PC-9 (cell line): ENCODE results near the gene NUDT15. TPM values are rescaled to one million over a fixed set of nuclear protein-coding genes. Genes with fewer than 3 reads are reported as not detected.
"Not testable (repeated sequence)": the region's sequence is repeated elsewhere in the genome, so short reads cannot be mapped to it uniquely, and the experiment has no call there.

Source experiments
- BruUV-seq: library from RNA; stranded (reverse); fragments of 400-500 nt; replicated peaks from 2 replicates; lab custom pipeline; 2021; lab: Mats Ljungman, UMichigan
- CTCF ChIA-PET: fragments of 300-600 bp; sonication (Branson Sonifier 250); formaldehyde crosslinking; loops from one replicate; lab custom pipeline; 2022; ENCODE audit warnings: antibody characterized with exemption; lab: Charles Lee
- POLR2A ChIA-PET: fragments of 300-600 bp; sonication (Branson Sonifier 250); formaldehyde crosslinking; loops from one replicate; lab custom pipeline; 2022; ENCODE audit warnings: antibody characterized with exemption; ENCODE audit not compliant: unreplicated experiment; lab: Charles Lee
- DNase-seq, 2 experiments: peaks; one replicate each; pipeline versions ENCODE4 v3.0.0 to v3.0.0-alpha.2; 2015 to 2022; ENCODE audit warnings: mixed read lengths in 1 of 2
- H2AFZ ChIP-seq: fragments of 200-600 bp; sonication (generic); 2 replicates; pipeline ENCODE4 v1.8.1; 2017; ENCODE audit warnings: antibody characterized with exemption
- H3F3A ChIP-seq: fragments of 200-600 bp; sonication (generic); 2 replicates; pipeline ENCODE4 v1.8.1; 2017; ENCODE audit warnings: antibody characterized with exemption, mild to moderate bottlenecking, low read depth; ENCODE audit not compliant: insufficient read depth
- H3K27ac ChIP-seq: fragments of 200-600 bp; sonication (generic); 2 replicates; pipeline ENCODE4 v1.6.1; 2016; ENCODE audit warnings: mixed run types
- H3K27me3 ChIP-seq: fragments of 200-600 bp; sonication (generic); 2 replicates; pipeline ENCODE4 v1.6.1; 2016; ENCODE audit warnings: low read depth, mixed run types; ENCODE audit not compliant: insufficient read depth
- H3K36me3 ChIP-seq: fragments of 200-600 bp; sonication (generic); 2 replicates; pipeline ENCODE4 v1.6.1; 2016; ENCODE audit warnings: low read depth, mixed run types
- H3K4me1 ChIP-seq: fragments of 200-600 bp; sonication (generic); replicated peaks from 2 replicates; pipeline ENCODE4 v1.6.1; 2016; ENCODE audit warnings: mixed run types; ENCODE audit not compliant: insufficient read depth
- H3K4me2 ChIP-seq: fragments of 200-600 bp; sonication (generic); 2 replicates; pipeline ENCODE4 v1.6.1; 2017; ENCODE audit warnings: mixed run types
- H3K4me3 ChIP-seq: fragments of 200-600 bp; sonication (generic); 2 replicates; pipeline ENCODE4 v1.6.1; 2016; ENCODE audit warnings: mixed run types
- H3K79me2 ChIP-seq: fragments of 200-600 bp; sonication (generic); 2 replicates; pipeline ENCODE4 v1.6.1; 2017; ENCODE audit warnings: low read depth, mixed run types
- H3K9me2 ChIP-seq: fragments of 200-600 bp; sonication (generic); 2 replicates; pipeline ENCODE4 v1.8.1; 2017; ENCODE audit warnings: mild to moderate bottlenecking; ENCODE audit not compliant: insufficient read depth
- H3K9me3 ChIP-seq: fragments of 200-600 bp; sonication (generic); 2 replicates; pipeline ENCODE4 v1.8.1; 2016; ENCODE audit warnings: low read depth; ENCODE audit not compliant: insufficient read depth
- H4K20me1 ChIP-seq: fragments of 200-600 bp; sonication (generic); 2 replicates; pipeline ENCODE4 v1.8.1; 2017; ENCODE audit not compliant: insufficient read depth
- CTCF ChIP-seq: fragments of 200-600 bp; sonication (generic); conservative IDR thresholded peaks from 2 replicates; pipeline ENCODE4 v1.6.1; 2017; ENCODE audit warnings: mixed run types, antibody characterized with exemption, mild to moderate bottlenecking, moderate library complexity
- EZH2 ChIP-seq: fragments of 200-600 bp; sonication (generic); IDR thresholded peaks from 2 replicates; pipeline ENCODE4 v1.8.0; 2017; ENCODE audit warnings: antibody characterized with exemption, low read depth
- intact Hi-C: fragments of 100-400 bp; cut with micrococcal nuclease; formaldehyde crosslinking; loops from one replicate; pipeline ENCODE4 v1.10.0; 2022; ENCODE audit not compliant: unreplicated experiment
- total RNA-seq: library from RNA; stranded (reverse); gene quantifications from 2 replicates; pipeline ENCODE4 v1.2.3, GENCODE V29; 2021

Gene NUDT15
- total RNA-seq, 1 experiment from 2014 or later, result 16.1 TPM

- Histone ChIP-seq H3K27me3 (no peaks in the 10 kb centered on the region), H3K4me3 (peak overlapping the region; percentile 86), H3K27ac (peak overlapping the region; percentile 40; the same call in 1 of the 2 replicates), H4K20me1 (no peaks in the 10 kb centered on the region), H3K79me2 (peaks cover 45% of the 10 kb centered on the region), H3K9me2 (no peaks in the 10 kb centered on the region), H3K4me2 (peak overlapping the region; percentile 91), H3F3A (peaks cover 14% of the 10 kb centered on the region), H2AFZ (peak overlapping the region; percentile 97), H3K9me3 (no peaks in the 10 kb centered on the region), H3K4me1 (peaks cover 22% of the 10 kb centered on the region), H3K36me3 (no peaks in the 10 kb centered on the region)
- intact Hi-C loops, result loop anchor here (1.0 kb wide), 1 partner anchor 37 kb away; the partner anchor contains the start of gene NUDT15
- TF ChIP-seq EZH2, result no peak
- TF ChIP-seq CTCF, result no peak
- ChIA-PET POLR2A (interaction anchor here (0.7 kb wide), 1 partner anchor 531 kb away, joined by 3 read pairs; no protein-coding TSS in a partner anchor), CTCF (no interaction called here)
- DNase-seq, result no peak
- TSS peak; percentile 49 for BruUV-seq
Observed at GRCh38 chr13:48000559-48001113, 36.9 kb upstream of the NUDT15 start.

- Histone ChIP-seq H3K4me2 (peak within 1 kb of the TSS; percentile 91), H2AFZ (peak within 1 kb of the TSS; percentile 97), H3K9me2 (no peaks in the 10 kb centered on the region), H3K4me3 (peak within 1 kb of the TSS; percentile 86), H3K9me3 (no peaks in the 10 kb centered on the region), H3K27ac (peak within 1 kb of the TSS; percentile 54), H3F3A (peaks cover 14% of the 10 kb centered on the region), H3K36me3 (no peaks in the 10 kb centered on the region), H3K27me3 (no peaks in the 10 kb centered on the region), H4K20me1 (no peaks in the 10 kb centered on the region), H3K79me2 (peaks cover 45% of the 10 kb centered on the region), H3K4me1 (peaks cover 28% of the 10 kb centered on the region)
- BruUV-seq, result no TSS peak
- ChIA-PET POLR2A (interaction anchor here (0.6 to 0.7 kb wide), 2 partner anchors 231 to 1445 kb away, joined by 3 to 5 read pairs; partner anchors contain the start of gene ITM2B), CTCF (no interaction called here)
- intact Hi-C loops, result loop anchor here (1.0 kb wide), 1 partner anchor 36 kb away; the partner anchor contains the start of gene NUDT15
- no peak for TF ChIP-seq CTCF
- no peak for TF ChIP-seq EZH2
- DNase-seq, result peak; percentile 76 to 90
Observed at GRCh38 chr13:48001114-48001881, 36.2 kb upstream of the NUDT15 start, which contains the start of gene SUCLA2. TSS of gene SUCLA2 (minus strand) at chr13:48001273. CDS start at chr13:48001269, 4 bp downstream.

GRCh38 chr13:48001999-48002398 is 35.5 kb upstream of the NUDT15 start:
- H3K4me1 ChIP-seq, result peaks cover 34% of the 10 kb centered on the region
- intact Hi-C loops, result loop anchor here (1.0 kb wide), 1 partner anchor 35 kb away; the partner anchor contains the start of gene NUDT15
- H4K20me1 ChIP-seq, H3K9me2 ChIP-seq, H3K9me3 ChIP-seq, CTCF ChIA-PET, H3K4me3 ChIP-seq, H3K36me3 ChIP-seq, H3K27me3 ChIP-seq, POLR2A ChIA-PET: not testable (repeated sequence)
- H2AFZ ChIP-seq, result 0 out of 2 replicates have a peak overlapping the region, but pooled peaks have one; percentile 97
- peaks cover 41% of the 10 kb centered on the region for H3K79me2 ChIP-seq
- peaks cover 14% of the 10 kb centered on the region for H3F3A ChIP-seq
- DNase-seq, result peak; percentile 33 to 52
- peak overlapping the region; percentile 49 for H3K27ac ChIP-seq
- H3K4me2 ChIP-seq, result peak overlapping the region; percentile 91; the same call in 1 of the 2 replicates
- TSS peak; percentile 86 for BruUV-seq
